ENCODE data around the gene PDE1A. TPM values are rescaled to one million over a fixed set of nuclear protein-coding genes. Genes with fewer than 3 reads are reported as not detected.

Gene PDE1A
- polyA plus RNA-seq, 2 of the 4 experiments (the other 2 are of a cell fraction) = 0.28 to 3.2 TPM

GRCh38 chr2:182173944-182174622 is 252.8 kb downstream of the PDE1A start:
- H3K4me2 ChIP-seq = no peak overlapping the region
- ChIA-PET CTCF (interaction anchor here (3.9 kb wide), 1 partner anchor 12 kb away, joined by 23 read pairs; no protein-coding TSS in a partner anchor), POLR2A (no interaction called here)
- H3K9me3 ChIP-seq = no peaks in the 10 kb centered on the region
- TF ChIP-seq BCL3 (IDR thresholded peaks at IDR 0.05) (no peak), FOSB (CRISPR knock-in tag; IDR thresholded peaks at IDR 0.05) (no peak), FOSL2 (IDR thresholded peaks at IDR 0.05) (no peak), FOSL2 (CRISPR knock-in tag; IDR thresholded peaks at IDR 0.05) (no peak), EHF (CRISPR knock-in tag; IDR thresholded peaks at IDR 0.05) (no peak), MAZ (IDR thresholded peaks at IDR 0.05; ENCODE audit: borderline replicate concordance, low read depth, low read length) (no peak), HES2 (IDR thresholded peaks at IDR 0.05) (no peak), HOXA7 (CRISPR knock-in tag; IDR thresholded peaks at IDR 0.05) (no peak), RFX5 (IDR thresholded peaks at IDR 0.05) (no peak), HEYL (CRISPR knock-in tag; IDR thresholded peaks at IDR 0.05) (no peak), ZFP36 (IDR thresholded peaks at IDR 0.05; ENCODE audit: borderline replicate concordance, partially characterized antibody) (no peak), CBX2 (IDR thresholded peaks at IDR 0.05; ENCODE audit: borderline replicate concordance, low read depth) (no peak), RCOR1 (IDR thresholded peaks at IDR 0.05; ENCODE audit: low read depth, low read length) (no peak), SREBF2 (IDR thresholded peaks at IDR 0.05) (no peak), HMGXB4 (CRISPR knock-in tag; IDR thresholded peaks at IDR 0.05; ENCODE audit: borderline replicate concordance) (no peak), NR3C1 (IDR thresholded peaks at IDR 0.05) (no peak), MAFK (IDR thresholded peaks at IDR 0.05; ENCODE audit: partially characterized antibody) (no peak)
- no peak overlapping the region for H3K4me3 ChIP-seq
- 46% methylated on average over 5 of the region's 5 CpGs for WGBS (ENCODE audit: missing lambda C conversion rate)
- FAIRE-seq = no peak
- ATAC-seq = no peak
- H3K4me1 ChIP-seq = no peaks in the 10 kb centered on the region
- no peak overlapping the region for H3K27ac ChIP-seq
- no peak for DNase-seq (ENCODE audit: low read depth in 1 of 2, low spot score in 1 of 2)

- no peak for DNase-seq (ENCODE audit: low read depth in 1 of 2, low spot score in 1 of 2)
- H3K4me3 ChIP-seq = no peak overlapping the region
- H3K4me1 ChIP-seq = no peaks in the 10 kb centered on the region
- ChIA-PET CTCF (interaction anchor here (3.9 kb wide), 1 partner anchor 16 kb away, joined by 23 read pairs; no protein-coding TSS in a partner anchor), POLR2A (no interaction called here)
- FAIRE-seq = no peak
- WGBS (ENCODE audit: missing lambda C conversion rate) = 73% methylated on average over 3 of the region's 3 CpGs
- H3K4me2 ChIP-seq = no peak overlapping the region
- H3K27ac ChIP-seq = no peak overlapping the region
- no peaks in the 10 kb centered on the region for H3K9me3 ChIP-seq
- ATAC-seq = no peak
- no peak for TF ChIP-seq TP53 (CRISPR knock-in tag; IDR thresholded peaks at IDR 0.05)
- no peak for TF ChIP-seq MAFK (IDR thresholded peaks at IDR 0.05; ENCODE audit: partially characterized antibody)
- no peak for TF ChIP-seq CBX8 (IDR thresholded peaks at IDR 0.05)
- no peak for TF ChIP-seq GATA3 (IDR thresholded peaks at IDR 0.05; ENCODE audit: borderline replicate concordance)
- TF ChIP-seq RNF2 (IDR thresholded peaks at IDR 0.05; ENCODE audit: borderline replicate concordance, low read depth) = no peak
- TF ChIP-seq REST (IDR thresholded peaks at IDR 0.05) = no peak
- no peak for TF ChIP-seq RARB (CRISPR knock-in tag; IDR thresholded peaks at IDR 0.05)
- no peak for TF ChIP-seq SMC3 (IDR thresholded peaks at IDR 0.05)
- no peak for TF ChIP-seq PBX3 (IDR thresholded peaks at IDR 0.05)
- TF ChIP-seq ZSCAN20 (CRISPR knock-in tag; IDR thresholded peaks at IDR 0.05) = no peak
- TF ChIP-seq EHMT2 (IDR thresholded peaks at IDR 0.05; ENCODE audit: low read depth) = no peak
- no peak for TF ChIP-seq JUN (IDR thresholded peaks at IDR 0.05)
- no peak for TF ChIP-seq FOSB (CRISPR knock-in tag; IDR thresholded peaks at IDR 0.05)
- no peak for TF ChIP-seq CBX2 (IDR thresholded peaks at IDR 0.05; ENCODE audit: borderline replicate concordance, low read depth)
- TF ChIP-seq ZC3H11A (IDR thresholded peaks at IDR 0.05) = no peak
- TF ChIP-seq E2F6 (IDR thresholded peaks at IDR 0.05; ENCODE audit: borderline replicate concordance, low read depth) = no peak
- no peak for TF ChIP-seq NPAS2 (CRISPR knock-in tag; IDR thresholded peaks at IDR 0.05; ENCODE audit: borderline replicate concordance)
Measured at GRCh38 chr2:182170341-182170740, 256.5 kb downstream of the PDE1A start.

Measured in A549 (cell line).